K562 (cell line): ENCODE data around the gene MS4A6E. TPM values are rescaled to one million over a fixed set of nuclear protein-coding genes. Genes with fewer than 3 reads are reported as not detected.
A peak's percentile ranks its signal among the peaks of the same experiment; 100 is the strongest.
"Not testable (repeated sequence)": the region's sequence is repeated elsewhere in the genome, so short reads cannot be mapped to it uniquely, and the experiment has no call there.

ENCODE experiments used
- ATAC-seq: fragments of 200-7000 bp; cut with Tn5 transposase; 3 replicates; pipeline ENCODE4 v1.9.1; 2020; ENCODE audit warnings: moderate library complexity
- BruUV-seq: library from RNA; stranded (reverse); fragments of 400-500 nt; replicated peaks from 2 replicates; lab custom pipeline; 2021; lab: Mats Ljungman, UMichigan
- CTCF ChIA-PET: fragments of 300-600 bp; formaldehyde crosslinking; extraction: SDS; loops from one replicate; lab custom pipeline; 2021; ENCODE audit warnings: low intra/inter-chr PET ratio; lab: Yijun Ruan, JAX
- POLR2A ChIA-PET: fragments of 300-600, 350-650 bp; sonication (Branson Sonifier 250); formaldehyde crosslinking; extraction: SDS; loops from one replicate; lab custom pipeline; 2021; ENCODE audit warnings: antibody characterized with exemption, inconsistent platforms; lab: Yijun Ruan, JAX
- DNase-seq, 4 experiments: peaks; one replicate each; pipeline versions ENCODE4 v3.0.0 to v3.0.0-alpha.2; 2011 to 2018; ENCODE audit warnings: low spot score in 3 of 4, mixed read lengths in 3 of 4; ENCODE audit errors: extremely low read depth in 1 of 4
- FAIRE-seq: peaks from 2 replicates; lab custom pipeline; 2011; peaks lifted over from hg19 to GRCh38; lab: Jason Lieb, UNC
- H2AFZ ChIP-seq: 2 replicates; pipeline ENCODE4 v1.6.0; 2011; ENCODE audit warnings: low read depth, low read length, control low read depth, inconsistent platforms
- H3K27ac ChIP-seq: fragments of 200-600 bp; 3 replicates; pipeline ENCODE4 v1.8.0; 2011; ENCODE audit warnings: low read depth, mild to moderate bottlenecking, control low read depth, inconsistent platforms, low read length, moderate library complexity, mixed read lengths; ENCODE audit errors: extremely low read depth
- H3K27me3 ChIP-seq, 2 experiments: fragments of 300-600 bp in 1 of 2; 2 replicates in 1 of 2; 3 replicates in 1 of 2; pipeline versions ENCODE4 v1.6.0 to v1.8.0; 2011; ENCODE audit warnings: inconsistent platforms in 2 of 2, low read length in 2 of 2, mild to moderate bottlenecking in 1 of 2, mixed read lengths in 1 of 2, moderate library complexity in 1 of 2; ENCODE audit not compliant: control insufficient read depth in 2 of 2, insufficient read depth in 2 of 2
- H3K36me3 ChIP-seq: fragments of 300-600 bp; 3 replicates; pipeline ENCODE4 v1.8.0; 2011; ENCODE audit warnings: mild to moderate bottlenecking, low read length, inconsistent platforms; ENCODE audit not compliant: control insufficient read depth, insufficient read depth
- H3K4me1 ChIP-seq, 2 experiments: fragments of 200-600 bp in 1 of 2; replicated peaks in 1 of 2; 2 replicates in 1 of 2; 3 replicates in 1 of 2; pipeline versions ENCODE4 v1.5.1 to v1.8.0; 2011; ENCODE audit warnings: inconsistent platforms in 2 of 2, low read length in 2 of 2, mild to moderate bottlenecking in 1 of 2, mixed read lengths in 1 of 2, moderate library complexity in 1 of 2; ENCODE audit not compliant: control insufficient read depth in 2 of 2, insufficient read depth in 2 of 2
- H3K4me2 ChIP-seq: 2 replicates; pipeline ENCODE4 v1.6.1; 2011; ENCODE audit warnings: low read length, control low read depth, inconsistent platforms, mixed read lengths; ENCODE audit not compliant: insufficient read depth
- H3K4me3 ChIP-seq: fragments of 200-600 bp; sonication (generic), shearing (Covaris generic); 2 replicates; pipeline ENCODE4 v1.5.1; 2016; ENCODE audit warnings: control low read depth, inconsistent platforms
- H3K79me2 ChIP-seq: fragments of 200-600 bp; 3 replicates; pipeline ENCODE4 v1.8.0; 2011; ENCODE audit warnings: low read length, inconsistent platforms; ENCODE audit not compliant: control insufficient read depth, insufficient read depth
- H3K9ac ChIP-seq, 2 experiments: 2 replicates each; pipeline versions ENCODE4 v1.6.0 to v1.6.1; 2011; ENCODE audit warnings: low read depth in 2 of 2, low read length in 2 of 2, control low read depth in 1 of 2, inconsistent platforms in 1 of 2, mild to moderate bottlenecking in 1 of 2, mixed read lengths in 1 of 2; ENCODE audit not compliant: insufficient read depth in 1 of 2
- H3K9me1 ChIP-seq: one replicate; pipeline ENCODE4 v1.6.0; 2011; ENCODE audit warnings: inconsistent platforms, mild to moderate bottlenecking, low read length, moderate library complexity; ENCODE audit not compliant: control insufficient read depth, insufficient read depth
- H3K9me3 ChIP-seq: replicated peaks from 2 replicates; pipeline ENCODE4 v1.5.1; 2011; ENCODE audit warnings: low read depth, low read length, inconsistent platforms; ENCODE audit not compliant: control insufficient read depth, insufficient read depth
- H4K20me1 ChIP-seq: replicated peaks from 2 replicates; pipeline ENCODE4 v1.6.1; 2011; ENCODE audit warnings: low read length, inconsistent platforms, mixed read lengths; ENCODE audit not compliant: control insufficient read depth, insufficient read depth
- WGBS: fragments of 100-300 bp; shearing (Covaris generic); methylation state at CpG from one replicate; pipeline ENCODE4 v1.1.6; 2016; ENCODE audit warnings: low coverage, mixed read lengths; ENCODE audit not compliant: insufficient coverage; ENCODE audit errors: missing lambda C conversion rate; 5-methylcytosine and 5-hydroxymethylcytosine counted together
- in situ Hi-C: fragments of 300-500 bp; cut with MboI; formaldehyde crosslinking; loops from 4 replicates; pipeline ENCODE4 v1.15.0; 2018; ENCODE audit warnings: inconsistent platforms, mixed read lengths
- intact Hi-C: fragments of 100-400 bp; cut with micrococcal nuclease; formaldehyde crosslinking; loops from 2 replicates; pipeline ENCODE4 v1.14.2; 2022
- polyA plus RNA-seq, 8 experiments: library from polyadenylated mRNA; depleted of rRNA in 4 of 8; stranded (reverse) in 5 of 8; unstranded in 3 of 8; fragments of >200 nt; fragmentation: Nextera tagmentation in 2 of 8; fragmentation: Illumina TruSeq in 1 of 8; extraction: Ambion mirVana in 2 of 8; extraction: Trizol in 1 of 8; gene quantifications; 2 replicates each; pipeline versions ENCODE4 v1.2.1 to v1.2.3, GENCODE V29; 2011 to 2014; ENCODE audit warnings: inconsistent platforms in 1 of 8, missing spikeins in 1 of 8
- total RNA-seq, 7 experiments: library from RNA; depleted of rRNA in 6 of 7; stranded (reverse); fragments of >200 nt in 6 of 7; fragmentation: Illumina TruSeq in 2 of 7; extraction: Trizol in 2 of 7; gene quantifications; 2 replicates each; pipeline versions ENCODE4 v1.2.1 to v1.2.3, GENCODE V29; 2011 to 2021; ENCODE audit warnings: low replicate concordance in 1 of 7
- TF ChIP-seq, protein P1 (sequence below), 2 experiments: fragments of 450-650 bp; formaldehyde crosslinking in 1 of 2; IDR thresholded peaks; 2 replicates each; pipeline versions ENCODE4 v1.4.0 to v1.6.1; 2014 to 2020; ENCODE audit warnings: mild to moderate bottlenecking in 2 of 2, borderline replicate concordance in 1 of 2, low read depth in 1 of 2

MS4A6E gene
- total and polyA plus RNA-seq, 9 of the 15 experiments (the other 6 are each of a cell fraction or from before 2014, with no cell fraction given) = 0.13 to 0.15 TPM; not detected in 7

GRCh38 chr11:60363542-60364470 lies 36.8 kb downstream of the MS4A6E start (continued):
- TF ChIP-seq, protein P1, sequence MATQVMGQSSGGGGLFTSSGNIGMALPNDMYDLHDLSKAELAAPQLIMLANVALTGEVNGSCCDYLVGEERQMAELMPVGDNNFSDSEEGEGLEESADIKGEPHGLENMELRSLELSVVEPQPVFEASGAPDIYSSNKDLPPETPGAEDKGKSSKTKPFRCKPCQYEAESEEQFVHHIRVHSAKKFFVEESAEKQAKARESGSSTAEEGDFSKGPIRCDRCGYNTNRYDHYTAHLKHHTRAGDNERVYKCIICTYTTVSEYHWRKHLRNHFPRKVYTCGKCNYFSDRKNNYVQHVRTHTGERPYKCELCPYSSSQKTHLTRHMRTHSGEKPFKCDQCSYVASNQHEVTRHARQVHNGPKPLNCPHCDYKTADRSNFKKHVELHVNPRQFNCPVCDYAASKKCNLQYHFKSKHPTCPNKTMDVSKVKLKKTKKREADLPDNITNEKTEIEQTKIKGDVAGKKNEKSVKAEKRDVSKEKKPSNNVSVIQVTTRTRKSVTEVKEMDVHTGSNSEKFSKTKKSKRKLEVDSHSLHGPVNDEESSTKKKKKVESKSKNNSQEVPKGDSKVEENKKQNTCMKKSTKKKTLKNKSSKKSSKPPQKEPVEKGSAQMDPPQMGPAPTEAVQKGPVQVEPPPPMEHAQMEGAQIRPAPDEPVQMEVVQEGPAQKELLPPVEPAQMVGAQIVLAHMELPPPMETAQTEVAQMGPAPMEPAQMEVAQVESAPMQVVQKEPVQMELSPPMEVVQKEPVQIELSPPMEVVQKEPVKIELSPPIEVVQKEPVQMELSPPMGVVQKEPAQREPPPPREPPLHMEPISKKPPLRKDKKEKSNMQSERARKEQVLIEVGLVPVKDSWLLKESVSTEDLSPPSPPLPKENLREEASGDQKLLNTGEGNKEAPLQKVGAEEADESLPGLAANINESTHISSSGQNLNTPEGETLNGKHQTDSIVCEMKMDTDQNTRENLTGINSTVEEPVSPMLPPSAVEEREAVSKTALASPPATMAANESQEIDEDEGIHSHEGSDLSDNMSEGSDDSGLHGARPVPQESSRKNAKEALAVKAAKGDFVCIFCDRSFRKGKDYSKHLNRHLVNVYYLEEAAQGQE (IDR thresholded peaks at IDR 0.05; ENCODE audit: borderline replicate concordance) = peak; percentile 64; the same call in 1 of the 2 replicates
- TF ChIP-seq, protein P1 (CRISPR knock-in tag; IDR thresholded peaks at IDR 0.05; ENCODE audit: low read depth) = no peak

GRCh38 chr11:60366262-60366904 lies 39.3 kb downstream of the MS4A6E start:
- intact Hi-C loops, FAIRE-seq, H3K4me2 ChIP-seq, POLR2A ChIA-PET, H3K36me3 ChIP-seq, H3K4me3 ChIP-seq, ATAC-seq, DNase-seq, H2AFZ ChIP-seq, H3K4me1 ChIP-seq, CTCF ChIA-PET, H4K20me1 ChIP-seq, H3K79me2 ChIP-seq, in situ Hi-C loops, H3K9me3 ChIP-seq, BruUV-seq, H3K27ac ChIP-seq, H3K9me1 ChIP-seq, H3K9ac ChIP-seq: not testable (repeated sequence)
- H3K27me3 ChIP-seq = peaks cover 0 to 13% of the 10 kb centered on the region in 2 experiments; a peak in 2 of 5 replicates
- WGBS = 2% methylated on average over 15 of the region's 15 CpGs
